H1 (cell line): ENCODE results near the gene EFNA3.

Experiments used
- CEBPB ChIP-seq: IDR thresholded peaks from 2 replicates; pipeline ENCODE4 v1.6.1; 2012; ENCODE audit warnings: low read depth, low read length
- CHD1 ChIP-seq: IDR thresholded peaks from 2 replicates; pipeline ENCODE4 v1.6.1; 2012; ENCODE audit warnings: low read depth, low read length, improper control_type of control experiment
- EP300 ChIP-seq, 2 experiments: IDR thresholded peaks; 1 replicate in 1 of 2; 2 replicates in 1 of 2; pipeline ENCODE4 v1.6.1; 2011 to 2012; ENCODE audit warnings: low read depth in 2 of 2, low read length in 2 of 2, mild to moderate bottlenecking in 2 of 2, borderline replicate concordance in 1 of 2, inconsistent platforms in 1 of 2, moderate library complexity in 1 of 2
- HDAC2 ChIP-seq, 2 experiments: fragments of 300-600 bp in 1 of 2; sonication (generic) in 1 of 2; IDR thresholded peaks; 2 replicates each; pipeline ENCODE4 v1.6.1; 2011 to 2012; ENCODE audit warnings: low read depth in 2 of 2, low read length in 2 of 2, mild to moderate bottlenecking in 2 of 2, moderate library complexity in 2 of 2, borderline replicate concordance in 1 of 2, inconsistent platforms in 1 of 2
- KDM5A ChIP-seq: fragments of 200-600 bp; IDR thresholded peaks from 2 replicates; pipeline ENCODE4 v1.7.1; 2012; ENCODE audit warnings: mild to moderate bottlenecking, low read length, inconsistent platforms, mixed read lengths
- MAFK ChIP-seq: IDR thresholded peaks from 2 replicates; pipeline ENCODE4 v1.6.1; 2012; ENCODE audit warnings: low read depth, mild to moderate bottlenecking, improper control_type of control experiment, low read length
- POLR2A ChIP-seq, 2 experiments: IDR thresholded peaks; 1 replicate in 1 of 2; 2 replicates in 1 of 2; pipeline ENCODE4 v1.6.1; 2011; ENCODE audit warnings: low read depth in 2 of 2, low read length in 2 of 2, mild to moderate bottlenecking in 2 of 2; ENCODE audit errors: control extremely low read depth in 1 of 2
- POLR2AphosphoS5 ChIP-seq: IDR thresholded peaks from 2 replicates; pipeline ENCODE4 v1.6.1; 2011; ENCODE audit warnings: low read depth, low read length
- RAD21 ChIP-seq, 2 experiments: IDR thresholded peaks in 1 of 2; conservative IDR thresholded peaks in 1 of 2; 2 replicates each; pipeline ENCODE4 v1.6.1; 2011; ENCODE audit warnings: low read depth in 2 of 2, low read length in 2 of 2, improper control_type of control experiment in 1 of 2, inconsistent platforms in 1 of 2, mild to moderate bottlenecking in 1 of 2, moderate library complexity in 1 of 2
- RFX5 ChIP-seq: IDR thresholded peaks from 2 replicates; pipeline ENCODE4 v1.6.1; 2011; ENCODE audit warnings: low read depth, low read length, improper control_type of control experiment, borderline replicate concordance
- SIN3A ChIP-seq, 2 experiments: IDR thresholded peaks in 1 of 2; conservative IDR thresholded peaks in 1 of 2; 2 replicates each; pipeline ENCODE4 v1.6.1; 2011 to 2012; ENCODE audit warnings: low read length in 2 of 2, improper control_type of control experiment in 1 of 2, low read depth in 1 of 2, mild to moderate bottlenecking in 1 of 2
- TCF12 ChIP-seq: IDR thresholded peaks from 2 replicates; pipeline ENCODE4 v1.6.1; 2011; ENCODE audit warnings: low read depth, mild to moderate bottlenecking, low read length
- TF ChIP-seq, protein P1 (sequence below), 3 experiments: IDR thresholded peaks; 1 replicate in 2 of 3; 2 replicates in 1 of 3; pipeline versions ENCODE4 v1.5.1 to v1.6.1; 2011; ENCODE audit warnings: low read length in 3 of 3, mild to moderate bottlenecking in 3 of 3, inconsistent platforms in 2 of 3, low read depth in 1 of 3, moderate library complexity in 1 of 3; ENCODE audit not compliant: insufficient read depth in 1 of 3; ENCODE audit errors: control extremely low read depth in 1 of 3

DNA sequence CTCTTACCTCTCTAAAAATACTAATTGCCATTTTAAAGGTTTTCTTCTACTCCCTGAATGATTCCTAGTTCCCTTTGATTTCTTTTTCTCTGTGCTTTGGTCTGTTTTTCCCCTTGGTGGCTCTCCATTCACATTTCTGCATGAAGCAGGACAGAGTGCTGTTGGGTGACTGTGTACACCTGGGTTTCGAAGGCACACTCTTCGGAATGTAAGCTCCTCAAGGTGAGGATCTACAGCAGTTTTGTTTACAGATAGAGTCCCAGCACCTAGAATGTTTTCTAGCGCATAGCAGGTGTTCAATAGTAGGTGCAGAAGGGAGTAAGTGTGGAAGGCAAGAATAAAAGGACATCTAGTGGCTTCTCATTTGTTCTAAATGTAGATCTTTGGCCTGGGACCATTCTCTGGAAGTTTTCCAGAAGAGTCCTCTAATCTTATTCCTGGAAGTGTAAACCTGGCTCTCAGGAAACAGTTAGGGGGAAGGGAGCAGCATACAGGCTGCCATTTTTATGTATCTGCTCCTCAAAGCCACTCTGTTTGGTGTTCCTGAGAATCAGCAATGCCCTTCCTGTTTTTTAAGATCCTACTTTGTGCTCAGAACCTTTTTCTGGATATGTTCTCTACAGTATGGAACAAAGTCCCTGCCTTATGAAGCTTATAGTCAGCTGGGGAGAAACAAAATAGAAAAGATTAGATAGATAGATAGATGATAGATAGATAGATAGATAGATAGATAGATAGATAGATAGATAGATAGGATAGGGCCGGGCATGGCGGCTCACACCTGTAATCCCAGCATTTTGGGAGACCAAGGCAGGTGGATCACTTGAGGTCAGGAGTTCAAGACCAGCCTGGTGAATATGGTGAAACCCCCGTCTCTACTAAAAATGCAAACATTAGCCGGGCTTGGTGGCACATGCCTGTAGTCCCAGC lies 26.2 kb downstream of the EFNA3 start:
- TF ChIP-seq, protein P1, sequence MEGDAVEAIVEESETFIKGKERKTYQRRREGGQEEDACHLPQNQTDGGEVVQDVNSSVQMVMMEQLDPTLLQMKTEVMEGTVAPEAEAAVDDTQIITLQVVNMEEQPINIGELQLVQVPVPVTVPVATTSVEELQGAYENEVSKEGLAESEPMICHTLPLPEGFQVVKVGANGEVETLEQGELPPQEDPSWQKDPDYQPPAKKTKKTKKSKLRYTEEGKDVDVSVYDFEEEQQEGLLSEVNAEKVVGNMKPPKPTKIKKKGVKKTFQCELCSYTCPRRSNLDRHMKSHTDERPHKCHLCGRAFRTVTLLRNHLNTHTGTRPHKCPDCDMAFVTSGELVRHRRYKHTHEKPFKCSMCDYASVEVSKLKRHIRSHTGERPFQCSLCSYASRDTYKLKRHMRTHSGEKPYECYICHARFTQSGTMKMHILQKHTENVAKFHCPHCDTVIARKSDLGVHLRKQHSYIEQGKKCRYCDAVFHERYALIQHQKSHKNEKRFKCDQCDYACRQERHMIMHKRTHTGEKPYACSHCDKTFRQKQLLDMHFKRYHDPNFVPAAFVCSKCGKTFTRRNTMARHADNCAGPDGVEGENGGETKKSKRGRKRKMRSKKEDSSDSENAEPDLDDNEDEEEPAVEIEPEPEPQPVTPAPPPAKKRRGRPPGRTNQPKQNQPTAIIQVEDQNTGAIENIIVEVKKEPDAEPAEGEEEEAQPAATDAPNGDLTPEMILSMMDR (IDR thresholded peaks at IDR 0.05; ENCODE audit: control extremely low read depth in 1 of 3, insufficient read depth in 1 of 3, low read depth in 1 of 3, low read length in 3 of 3): no peak
- TF ChIP-seq CEBPB: no peak
- no peak for TF ChIP-seq KDM5A
- TF ChIP-seq POLR2A (IDR thresholded peaks at IDR 0.05; ENCODE audit: control extremely low read depth in 1 of 2, low read depth in 2 of 2, low read length in 2 of 2): no peak
- TF ChIP-seq EP300 (IDR thresholded peaks at IDR 0.05; ENCODE audit: borderline replicate concordance in 1 of 2, low read depth in 2 of 2, low read length in 2 of 2): no peak
- TF ChIP-seq CHD1: no peak
- TF ChIP-seq MAFK: no peak
- TF ChIP-seq HDAC2 (IDR thresholded peaks at IDR 0.05; ENCODE audit: borderline replicate concordance in 1 of 2, low read depth in 2 of 2, low read length in 2 of 2): no peak
- TF ChIP-seq RAD21 (IDR thresholded peaks at IDR 0.05 in 1 of 2, conservative IDR thresholded peaks at IDR 0.05 in 1 of 2; ENCODE audit: low read depth in 2 of 2, low read length in 2 of 2): no peak
- TF ChIP-seq POLR2AphosphoS5: no peak
- no peak for TF ChIP-seq TCF12
- no peak for TF ChIP-seq SIN3A (conservative IDR thresholded peaks at IDR 0.05 in 1 of 2, IDR thresholded peaks at IDR 0.05 in 1 of 2; ENCODE audit: low read depth in 1 of 2, low read length in 2 of 2)
- no peak for TF ChIP-seq RFX5
